Sigmoid colon (tissue), 7 donors: ENCODE measurements around the gene TRPV4. TPM values are rescaled to one million over a fixed set of nuclear protein-coding genes. Genes with fewer than 3 reads are reported as not detected.

Experiments used
- DNase-seq: peaks from one replicate; pipeline ENCODE4 v3.0.0-alpha.2; 2019
- H3K27ac ChIP-seq, 4 donors: fragments of 200-600 bp; sonication (generic); one replicate each; pipeline ENCODE4 v1.5.1; 2016 to 2019; ENCODE audit warnings: mild to moderate bottlenecking in 1 of 4
- H3K27me3 ChIP-seq, 3 donors: fragments of 200-600 bp; sonication (generic); one replicate each; pipeline ENCODE4 v1.5.1; 2019; ENCODE audit warnings: mild to moderate bottlenecking in 1 of 3
- H3K36me3 ChIP-seq, 4 donors: fragments of 200-600 bp; sonication (generic); one replicate each; pipeline ENCODE4 v1.5.1; 2016 to 2019
- H3K4me1 ChIP-seq, 4 donors: fragments of 200-600 bp; sonication (generic); one replicate each; pipeline ENCODE4 v1.5.1; 2017 to 2019
- H3K4me3 ChIP-seq, 4 donors: fragments of 200-600 bp; sonication (generic); one replicate each; pipeline ENCODE4 v1.5.1; 2017 to 2019; ENCODE audit warnings: mild to moderate bottlenecking in 2 of 4, moderate library complexity in 1 of 4
- H3K9me3 ChIP-seq, 4 donors: fragments of 200-600 bp in 3 of 4; sonication (generic) in 3 of 4; one replicate each; pipeline versions ENCODE4 v1.5.1 to v1.6.1; 2013 to 2019
- CTCF ChIP-seq, 4 experiments: fragments of 450-650 bp in 3 of 4; fragments of 200-600 bp in 1 of 4; IDR thresholded peaks; one replicate each; pipeline ENCODE4 v1.5.1; 2016 to 2019; ENCODE audit warnings: antibody characterized with exemption in 4 of 4, mild to moderate bottlenecking in 3 of 4, moderate library complexity in 2 of 4
- EP300 ChIP-seq, 4 donors: sonication (generic); formaldehyde crosslinking; IDR thresholded peaks; one replicate each; pipeline ENCODE4 v1.6.1; 2017; ENCODE audit warnings: antibody characterized with exemption in 4 of 4
- POLR2A ChIP-seq, 2 donors: fragments of 450-650 bp; IDR thresholded peaks; one replicate each; pipeline ENCODE4 v1.6.1; 2016; ENCODE audit warnings: antibody characterized with exemption in 2 of 2, mild to moderate bottlenecking in 2 of 2, moderate library complexity in 2 of 2
- POLR2AphosphoS5 ChIP-seq, 4 donors: sonication (generic); formaldehyde crosslinking; IDR thresholded peaks; one replicate each; pipeline ENCODE4 v1.6.1; 2017; ENCODE audit warnings: antibody characterized with exemption in 4 of 4
- WGBS, 2 donors: extraction: QIAGEN DNeasy Blood & Tissue Kit; methylation state at CpG; one replicate each; pipeline ENCODE4 v1.1.7; 2013; 5-methylcytosine and 5-hydroxymethylcytosine counted together
- intact Hi-C: fragments of 100-400 bp; cut with DNase I; formaldehyde crosslinking; loops from one replicate; pipeline ENCODE4 v1.15.1; 2023
- polyA plus RNA-seq, 3 donors: library from polyadenylated mRNA; stranded (reverse); fragments of 200-250 nt; gene quantifications; one replicate each; pipeline ENCODE4 v1.2.3, GENCODE V29; 2013
- total RNA-seq, 4 donors: library from RNA; depleted of rRNA; stranded (reverse); fragments of >200 nt; gene quantifications; one replicate each; pipeline ENCODE4 v1.1.0, GENCODE V29; 2016
- donor health status: healthy with polysubstance abuse.
- donor health status: Bipolar disorder and iron deficiency.
- donor health status: healthy.

The TRPV4 gene
- total and polyA plus RNA-seq, 7 donors, result 0.14 to 0.60 (median 0.39) TPM; not detected in 1

GRCh38 chr12:109818905-109819500 lies 14.2 kb downstream of the TRPV4 start:
- Histone ChIP-seq H3K4me3 (no peak overlapping the region), H3K36me3 (no peaks in the 10 kb centered on the region), H3K4me1 (no peaks in the 10 kb centered on the region), H3K27me3 (peaks cover 0 to 24% (median 0%) of the 10 kb centered on the region in 3 donors), H3K9me3 (no peaks in the 10 kb centered on the region), H3K27ac (no peak overlapping the region)
- DNase-seq, result no peak
- intact Hi-C loops, result no loop called here
- TF ChIP-seq POLR2A (IDR thresholded peaks at IDR 0.05) (no peak), POLR2AphosphoS5 (IDR thresholded peaks at IDR 0.05) (no peak)
- WGBS, 2 donors, result 31 to 60% methylated on average over 10 of the region's 10 CpGs

GRCh38 chr12:109818253-109818652 lies 14.9 kb downstream of the TRPV4 start:
- H3K9me3 ChIP-seq, result no peaks in the 10 kb centered on the region
- no peaks in the 10 kb centered on the region for H3K4me1 ChIP-seq
- no peak for DNase-seq
- peaks cover 0 to 24% (median 0%) of the 10 kb centered on the region in 3 donors for H3K27me3 ChIP-seq
- no peak overlapping the region for H3K4me3 ChIP-seq
- H3K36me3 ChIP-seq, result no peaks in the 10 kb centered on the region
- no peak overlapping the region for H3K27ac ChIP-seq
- no peak for TF ChIP-seq CTCF (IDR thresholded peaks at IDR 0.05)
- TF ChIP-seq EP300 (IDR thresholded peaks at IDR 0.05), result no peak
- no peak for TF ChIP-seq POLR2AphosphoS5 (IDR thresholded peaks at IDR 0.05)
- no peak for TF ChIP-seq POLR2A (IDR thresholded peaks at IDR 0.05)
- WGBS, 2 donors, result 86 to 93% methylated on average over 9 of the region's 9 CpGs
- intact Hi-C loops, result no loop called here

GRCh38 chr12:109817627-109818231 lies 15.5 kb downstream of the TRPV4 start:
- 83 to 94% methylated on average over 8 of the region's 8 CpGs for whole genome bisulfite sequencing, 2 donors
- DNase-seq, result no peak
- H3K36me3 ChIP-seq, result no peaks in the 10 kb centered on the region
- no peak overlapping the region for H3K4me3 ChIP-seq
- TF ChIP-seq EP300 (IDR thresholded peaks at IDR 0.05), result no peak
- TF ChIP-seq CTCF (IDR thresholded peaks at IDR 0.05), result no peak
- no peak for TF ChIP-seq POLR2A (IDR thresholded peaks at IDR 0.05)
- no peak for TF ChIP-seq POLR2AphosphoS5 (IDR thresholded peaks at IDR 0.05)
- no peaks in the 10 kb centered on the region for H3K9me3 ChIP-seq
- intact Hi-C loops, result no loop called here
- peaks cover 0 to 24% (median 0%) of the 10 kb centered on the region in 3 donors for H3K27me3 ChIP-seq
- H3K4me1 ChIP-seq, result no peaks in the 10 kb centered on the region
- H3K27ac ChIP-seq, result no peak overlapping the region

- Histone ChIP-seq H3K36me3 (no peaks in the 10 kb centered on the region), H3K9me3 (no peaks in the 10 kb centered on the region), H3K27me3 (peaks cover 0 to 24% (median 0%) of the 10 kb centered on the region in 3 donors), H3K27ac (no peak overlapping the region), H3K4me3 (no peak overlapping the region), H3K4me1 (no peaks in the 10 kb centered on the region)
- no peak for DNase-seq
- WGBS, 2 donors, result 76 to 83% methylated on average over 7 of the region's 7 CpGs
- TF ChIP-seq CTCF (IDR thresholded peaks at IDR 0.05), result no peak
- intact Hi-C loops, result no loop called here
Observed at GRCh38 chr12:109816870-109817269, 16.3 kb downstream of the TRPV4 start.

GRCh38 chr12:109815757-109816617 lies 17.2 kb downstream of the TRPV4 start:
- WGBS, 2 donors, result 61 to 76% methylated on average over 10 of the region's 10 CpGs
- TF ChIP-seq CTCF (IDR thresholded peaks at IDR 0.05) (no peak), POLR2A (IDR thresholded peaks at IDR 0.05) (no peak), EP300 (IDR thresholded peaks at IDR 0.05) (no peak), POLR2AphosphoS5 (IDR thresholded peaks at IDR 0.05) (no peak)
- H3K9me3 ChIP-seq, result no peaks in the 10 kb centered on the region
- H3K27me3 ChIP-seq, result peaks cover 0 to 24% (median 0%) of the 10 kb centered on the region in 3 donors
- no peaks in the 10 kb centered on the region for H3K36me3 ChIP-seq
- no peaks in the 10 kb centered on the region for H3K4me1 ChIP-seq
- no peak for DNase-seq
- intact Hi-C loops, result no loop called here
- H3K27ac ChIP-seq, result no peak overlapping the region
- no peak overlapping the region for H3K4me3 ChIP-seq
